Measurements from ENCODE around the gene LIG3. TPM values are rescaled to one million over a fixed set of nuclear protein-coding genes. Genes with fewer than 3 reads are reported as not detected.

The LIG3 gene
- total RNA-seq, 4 donors from 2014 or later, result 9.8 to 44.5 (median 23.9) TPM

GRCh38 chr17:35001549-35001948 lies 21.2 kb downstream of the LIG3 start:
- no peak for DNase-seq
- in situ Hi-C loops (cut with MboI; ENCODE audit: low pct_ligation_motif_present in 1 of 4, low pct_unique_long_range_greater_than_20kb in 1 of 4, low sequenced_read_pairs in 3 of 4), result loop anchor here in 1 of 4 donors (10.0 kb wide), 1 partner anchor 63 kb away; the partner anchor contains the start of gene RFFL
- TF ChIP-seq POLR2AphosphoS5 (IDR thresholded peaks at IDR 0.05) (no peak), POLR2A (IDR thresholded peaks at IDR 0.05) (no peak)
- H3K27me3 ChIP-seq, result no peaks in the 10 kb centered on the region
- H3K36me3 ChIP-seq, result peaks cover 0 to 8% (median 0%) of the 10 kb centered on the region in 4 donors
- H3K9me3 ChIP-seq, result no peaks in the 10 kb centered on the region
- H3K4me3 ChIP-seq, result no peak overlapping the region
- peak overlapping the region; percentile 7 to 55 (median 52) for H3K27ac ChIP-seq
- intact Hi-C loops (cut with DNase I; ENCODE audit: low total_unique reads), result no loop called here
- WGBS, 2 donors (ENCODE audit: low coverage in 1 of 2), result 83% methylated on average over 2 of the region's 2 CpGs; no CpG with 5 or more reads in 1 of the 2 donors
- peaks cover 0 to 29% (median 5%) of the 10 kb centered on the region in 4 donors for H3K4me1 ChIP-seq

GRCh38 chr17:35002876-35003551 lies 22.7 kb downstream of the LIG3 start:
- Histone ChIP-seq H3K27me3 (no peaks in the 10 kb centered on the region), H3K27ac (peak overlapping the region in 3 of 4 donors; percentile 51 to 55 (median 52)), H3K4me3 (no peak overlapping the region), H3K4me1 (peaks cover 0 to 16% (median 2%) of the 10 kb centered on the region in 4 donors), H3K36me3 (peaks cover 0 to 7% (median 0%) of the 10 kb centered on the region in 4 donors), H3K9me3 (no peaks in the 10 kb centered on the region)
- intact Hi-C loops (cut with DNase I; ENCODE audit: low total_unique reads) (no loop called here), in situ Hi-C loops (cut with MboI; ENCODE audit: low pct_ligation_motif_present in 1 of 4, low pct_unique_long_range_greater_than_20kb in 1 of 4, low sequenced_read_pairs in 3 of 4) (loop anchor here in 1 of 4 donors (10.0 kb wide), 1 partner anchor 62 kb away; the partner anchor contains the start of gene RFFL)
- no peak for DNase-seq
- TF ChIP-seq CTCF (IDR thresholded peaks at IDR 0.05) (no peak), POLR2AphosphoS5 (IDR thresholded peaks at IDR 0.05) (peak in 1 of 3 donors; percentile 41)
- WGBS, 2 donors (ENCODE audit: low coverage in 1 of 2), result 77 to 85% methylated on average over 13 to 15 of the region's 15 CpGs

- TF ChIP-seq POLR2AphosphoS5 (IDR thresholded peaks at IDR 0.05) (no peak), CTCF (IDR thresholded peaks at IDR 0.05) (no peak), EP300 (IDR thresholded peaks at IDR 0.05; ENCODE audit: low read depth) (no peak), POLR2A (IDR thresholded peaks at IDR 0.05) (no peak)
- in situ Hi-C loops (cut with MboI; ENCODE audit: low pct_ligation_motif_present in 1 of 4, low pct_unique_long_range_greater_than_20kb in 1 of 4, low sequenced_read_pairs in 3 of 4), result loop anchor here in 1 of 4 donors (10.0 kb wide), 1 partner anchor 61 kb away; the partner anchor contains the start of gene RFFL
- no peak overlapping the region for H3K4me3 ChIP-seq
- H3K36me3 ChIP-seq, result peaks cover 0 to 7% (median 0%) of the 10 kb centered on the region in 4 donors
- no peak for DNase-seq
- H3K9me3 ChIP-seq, result no peaks in the 10 kb centered on the region
- peak overlapping the region in 2 of 4 donors; percentile 51 to 52 for H3K27ac ChIP-seq
- intact Hi-C loops (cut with DNase I; ENCODE audit: low total_unique reads), result no loop called here
- WGBS, 2 donors (ENCODE audit: low coverage in 1 of 2), result 93% methylated on average over 4 of the region's 4 CpGs; no CpG with 5 or more reads in 1 of the 2 donors
- peaks cover 0 to 8% (median 2%) of the 10 kb centered on the region in 4 donors for H3K4me1 ChIP-seq
- no peaks in the 10 kb centered on the region for H3K27me3 ChIP-seq
Observed at GRCh38 chr17:35003778-35004177, 23.5 kb downstream of the LIG3 start.

DNA sequence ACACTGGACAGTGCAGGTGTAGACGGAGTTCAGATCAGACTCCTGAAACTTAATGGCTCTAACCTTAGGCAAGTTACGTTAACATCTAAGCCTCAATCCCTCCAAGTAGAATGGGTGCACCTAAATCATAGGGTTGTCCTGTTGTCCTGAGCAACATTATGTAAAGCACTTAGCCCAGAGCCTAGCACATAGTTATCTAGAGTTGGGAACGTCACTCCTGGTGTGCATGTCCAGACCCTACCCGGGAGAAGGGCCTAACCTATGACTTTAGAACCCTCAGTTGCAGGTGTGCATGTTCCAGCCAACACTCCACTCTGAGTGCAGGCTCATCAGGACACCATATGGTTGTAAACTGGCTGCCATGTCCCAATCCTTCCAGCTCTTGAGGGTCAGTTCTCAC lies 26.0 kb downstream of the LIG3 start:
- WGBS, 2 donors (ENCODE audit: low coverage in 1 of 2), result 95% methylated on average over 4 of the region's 4 CpGs; no CpG with 5 or more reads in 1 of the 2 donors
- H3K4me3 ChIP-seq, result no peak overlapping the region
- intact Hi-C loops (cut with DNase I; ENCODE audit: low total_unique reads), result no loop called here
- no peaks in the 10 kb centered on the region for H3K9me3 ChIP-seq
- TF ChIP-seq CTCF (IDR thresholded peaks at IDR 0.05) (no peak), EP300 (IDR thresholded peaks at IDR 0.05; ENCODE audit: low read depth) (no peak), POLR2AphosphoS5 (IDR thresholded peaks at IDR 0.05) (peak in 1 of 3 donors; percentile 5)
- peaks cover 0 to 16% (median 0%) of the 10 kb centered on the region in 4 donors for H3K36me3 ChIP-seq
- in situ Hi-C loops (cut with MboI; ENCODE audit: low pct_ligation_motif_present in 1 of 4, low pct_unique_long_range_greater_than_20kb in 1 of 4, low sequenced_read_pairs in 3 of 4), result loop anchor here in 1 of 4 donors (10.0 kb wide), 1 partner anchor 58 kb away; the partner anchor contains the start of gene RFFL
- DNase-seq, result no peak
- H3K4me1 ChIP-seq, result peaks cover 0 to 6% (median 2%) of the 10 kb centered on the region in 4 donors
- no peak overlapping the region for H3K27ac ChIP-seq
- H3K27me3 ChIP-seq, result no peaks in the 10 kb centered on the region
